ENCODE data around the gene MBTPS2.
"Not testable (repeated sequence)": the region's sequence is repeated elsewhere in the genome, so short reads cannot be mapped to it uniquely, and the experiment has no call there.

The MBTPS2 gene

DNA sequence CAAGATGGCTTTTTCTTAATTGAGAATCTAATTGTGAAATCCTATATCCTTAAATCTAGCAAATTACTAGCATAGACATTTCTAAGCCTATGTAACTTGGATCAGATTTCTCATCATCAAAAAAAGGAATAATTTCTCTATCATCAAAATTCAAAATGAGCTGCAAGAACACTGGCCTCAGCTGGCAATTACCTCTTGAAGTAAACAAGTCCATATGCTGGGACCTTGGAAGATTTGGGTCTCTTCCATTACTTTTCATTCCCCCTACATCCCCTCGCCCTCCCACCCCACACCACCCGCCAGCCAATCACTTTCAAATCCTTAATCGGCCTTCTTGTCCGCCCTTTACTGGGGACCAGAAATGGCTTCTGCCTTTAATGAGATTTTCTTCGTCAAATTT is 23.3 kb upstream of the MBTPS2 start:
- TF ChIP-seq, protein P1, sequence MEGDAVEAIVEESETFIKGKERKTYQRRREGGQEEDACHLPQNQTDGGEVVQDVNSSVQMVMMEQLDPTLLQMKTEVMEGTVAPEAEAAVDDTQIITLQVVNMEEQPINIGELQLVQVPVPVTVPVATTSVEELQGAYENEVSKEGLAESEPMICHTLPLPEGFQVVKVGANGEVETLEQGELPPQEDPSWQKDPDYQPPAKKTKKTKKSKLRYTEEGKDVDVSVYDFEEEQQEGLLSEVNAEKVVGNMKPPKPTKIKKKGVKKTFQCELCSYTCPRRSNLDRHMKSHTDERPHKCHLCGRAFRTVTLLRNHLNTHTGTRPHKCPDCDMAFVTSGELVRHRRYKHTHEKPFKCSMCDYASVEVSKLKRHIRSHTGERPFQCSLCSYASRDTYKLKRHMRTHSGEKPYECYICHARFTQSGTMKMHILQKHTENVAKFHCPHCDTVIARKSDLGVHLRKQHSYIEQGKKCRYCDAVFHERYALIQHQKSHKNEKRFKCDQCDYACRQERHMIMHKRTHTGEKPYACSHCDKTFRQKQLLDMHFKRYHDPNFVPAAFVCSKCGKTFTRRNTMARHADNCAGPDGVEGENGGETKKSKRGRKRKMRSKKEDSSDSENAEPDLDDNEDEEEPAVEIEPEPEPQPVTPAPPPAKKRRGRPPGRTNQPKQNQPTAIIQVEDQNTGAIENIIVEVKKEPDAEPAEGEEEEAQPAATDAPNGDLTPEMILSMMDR (IDR thresholded peaks at IDR 0.05), result no peak
- no peaks in the 10 kb centered on the region for H3K36me3 ChIP-seq
- intact Hi-C loops (cut with DNase I; ENCODE audit: low total_unique reads), result no loop called here
- DNase-seq, result no peak
- peaks cover 0 to 4% (median 0%) of the 10 kb centered on the region in 3 donors for H3K9me3 ChIP-seq
- no peak overlapping the region for H3K27ac ChIP-seq
- H3K4me3 ChIP-seq, result no peak overlapping the region
- H3K4me1 ChIP-seq, result no peaks in the 10 kb centered on the region
- no peaks in the 10 kb centered on the region for H3K27me3 ChIP-seq

DNA sequence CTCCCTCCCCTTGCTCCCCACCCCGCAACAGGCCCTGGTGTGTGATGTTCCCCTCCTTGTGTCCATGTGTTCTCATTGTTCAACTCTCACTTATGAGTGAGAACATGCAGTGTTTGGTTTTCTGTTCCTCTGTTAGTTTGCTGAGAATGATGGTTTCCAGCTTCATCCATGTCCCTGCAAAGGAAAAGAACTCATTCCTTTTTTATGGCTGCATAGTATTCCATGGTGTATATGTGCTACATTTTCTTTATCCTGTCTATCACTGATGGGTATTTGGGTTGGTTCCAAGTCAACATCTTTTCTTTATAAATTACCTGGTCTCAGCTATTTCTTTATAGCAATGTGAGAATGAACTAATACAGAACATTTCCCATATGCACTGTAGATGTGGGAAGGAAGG is 19.2 kb upstream of the MBTPS2 start:
- intact Hi-C loops (cut with DNase I; ENCODE audit: low total_unique reads); H3K27ac ChIP-seq; H3K9me3 ChIP-seq; H3K27me3 ChIP-seq; H3K4me3 ChIP-seq; H3K4me1 ChIP-seq; H3K36me3 ChIP-seq; DNase-seq: not testable (repeated sequence)

DNA sequence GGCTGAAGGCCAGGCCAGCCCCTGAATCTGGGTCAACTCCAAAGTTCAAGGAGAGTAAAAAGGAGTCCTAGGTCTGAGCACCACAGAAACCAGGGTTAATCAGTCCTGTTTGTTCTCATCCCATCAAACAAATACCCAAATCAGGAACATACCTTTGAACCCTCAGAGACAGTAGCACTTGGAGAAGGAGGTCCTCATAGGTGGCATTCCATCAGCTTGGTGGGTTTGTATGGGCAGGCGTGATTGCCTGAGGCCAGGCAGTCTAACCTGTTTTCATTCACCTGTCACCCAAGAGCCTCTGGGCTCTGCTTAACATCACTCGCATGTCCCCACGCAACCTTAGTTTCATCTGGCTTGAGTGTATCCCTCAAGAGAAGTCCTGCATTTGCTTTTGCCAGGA is 17.5 kb upstream of the MBTPS2 start:
- H3K27me3 ChIP-seq, result no peaks in the 10 kb centered on the region
- no peaks in the 10 kb centered on the region for H3K9me3 ChIP-seq
- intact Hi-C loops (cut with DNase I; ENCODE audit: low total_unique reads), result no loop called here
- no peak overlapping the region for H3K27ac ChIP-seq
- no peaks in the 10 kb centered on the region for H3K4me1 ChIP-seq
- no peak for DNase-seq
- no peak overlapping the region for H3K4me3 ChIP-seq
- no peaks in the 10 kb centered on the region for H3K36me3 ChIP-seq
- TF ChIP-seq, protein P1 (IDR thresholded peaks at IDR 0.05), result no peak

DNA sequence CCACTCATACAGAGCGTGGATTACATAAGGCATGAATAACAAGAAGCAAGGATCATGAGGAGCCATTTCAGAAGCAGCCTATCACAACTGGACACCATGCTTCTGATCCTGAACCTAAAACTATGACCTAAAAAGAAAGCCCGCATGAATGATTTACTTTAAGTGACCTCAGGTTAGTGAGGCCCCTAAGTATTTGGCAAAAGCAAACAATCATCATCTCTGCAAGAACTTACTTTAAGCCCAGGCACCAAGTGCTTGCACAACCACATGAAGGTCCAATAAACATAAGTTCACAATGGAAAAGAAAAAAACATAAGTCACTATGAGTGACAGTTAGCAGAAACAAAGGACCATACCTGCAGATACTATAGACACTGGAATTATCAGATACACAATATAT is 7.9 kb upstream of the MBTPS2 start:
- TF ChIP-seq, protein P1 (IDR thresholded peaks at IDR 0.05), result no peak
- no peak overlapping the region for H3K27ac ChIP-seq
- intact Hi-C loops (cut with DNase I; ENCODE audit: low total_unique reads), result loop anchor here (10.0 kb wide), 1 partner anchor 143 kb away; no protein-coding TSS in a partner anchor

DNA sequence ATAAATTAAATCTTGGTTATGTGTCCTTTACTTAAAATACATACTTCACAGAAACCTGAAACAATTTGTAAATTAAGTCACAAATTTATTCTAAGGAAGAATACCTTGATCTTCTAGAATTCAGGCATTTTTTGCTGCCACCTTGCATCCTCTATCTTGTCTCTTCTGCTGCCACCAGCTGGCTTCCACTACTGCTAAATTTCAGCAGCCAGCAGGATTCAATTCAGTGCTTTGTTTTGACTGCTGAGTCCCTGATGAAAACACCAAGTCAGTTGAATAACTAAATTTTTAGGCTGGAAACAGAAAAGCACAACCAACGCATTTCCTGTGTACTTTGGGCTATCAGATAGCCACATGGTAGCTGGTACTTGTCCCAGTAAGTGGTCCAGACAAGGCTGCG is 2.4 kb upstream of the MBTPS2 start:
- TF ChIP-seq, protein P1 (IDR thresholded peaks at IDR 0.05), result no peak
- H3K27ac ChIP-seq, result no peak overlapping the region
- H3K36me3 ChIP-seq, result no peaks in the 10 kb centered on the region
- intact Hi-C loops (cut with DNase I; ENCODE audit: low total_unique reads), result loop anchor here (10.0 kb wide), 1 partner anchor 138 kb away; no protein-coding TSS in a partner anchor
- no peak for DNase-seq
- H3K27me3 ChIP-seq, result no peaks in the 10 kb centered on the region
- peaks cover 0 to 12% (median 0%) of the 10 kb centered on the region in 4 donors for H3K4me1 ChIP-seq
- H3K4me3 ChIP-seq, result no peak overlapping the region
- H3K9me3 ChIP-seq, result no peaks in the 10 kb centered on the region

More for the DNA sequence above, 7.9 kb upstream of the MBTPS2 start:
- Histone ChIP-seq H3K4me3 (no peak overlapping the region), H3K36me3 (no peaks in the 10 kb centered on the region), H3K9me3 (no peaks in the 10 kb centered on the region), H3K4me1 (no peaks in the 10 kb centered on the region), H3K27me3 (no peaks in the 10 kb centered on the region)
- no peak for DNase-seq

DNA sequence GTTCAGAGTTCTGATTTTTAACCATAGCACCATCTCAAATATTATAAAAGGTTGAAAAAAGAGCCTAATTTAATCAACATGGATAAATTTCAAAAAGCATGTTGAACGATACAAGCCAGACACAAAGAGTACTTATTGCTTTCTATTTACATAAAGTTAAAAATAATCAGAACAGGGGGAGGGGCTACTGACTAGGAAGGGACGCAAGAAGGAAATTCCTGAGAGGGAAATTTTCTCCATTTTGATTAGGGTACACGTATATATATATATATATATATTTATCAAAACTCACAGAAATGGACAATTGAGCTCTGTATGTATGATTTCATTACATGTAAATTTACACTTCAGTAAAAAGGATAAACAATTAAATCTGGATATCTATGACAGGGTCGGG is 482 bp upstream of the MBTPS2 start:
- Histone ChIP-seq H3K36me3 (no peaks in the 10 kb centered on the region), H3K27ac (peak overlapping the region; percentile 83 to 91), H3K9me3 (no peaks in the 10 kb centered on the region), H3K4me1 (peaks cover 0 to 15% (median 0%) of the 10 kb centered on the region in 4 donors), H3K27me3 (no peaks in the 10 kb centered on the region), H3K4me3 (peak overlapping the region; percentile 78 to 84)
- no peak for DNase-seq
- intact Hi-C loops (cut with DNase I; ENCODE audit: low total_unique reads), result loop anchor here (10.0 kb wide), 1 partner anchor 136 kb away; no protein-coding TSS in a partner anchor
- TF ChIP-seq, protein P1 (IDR thresholded peaks at IDR 0.05), result no peak
